Muscle of arm (tissue), 12 donors: ENCODE data around the gene CHPF. TPM values are rescaled to one million over a fixed set of nuclear protein-coding genes. Genes with fewer than 3 reads are reported as not detected.

Experiments
- DNase-seq: peaks from one replicate; pipeline ENCODE4 v3.0.0-alpha.2; 2013
- polyA plus RNA-seq, 12 donors: library from polyadenylated mRNA; unstranded; fragments of 120-200 nt; gene quantifications; one replicate each; pipeline ENCODE4 v1.2.1, GENCODE V29; 2013; ENCODE audit not compliant: insufficient read length in 12 of 12

CHPF gene
- polyA plus RNA-seq, 12 donors = 33.4 to 111 (median 41.4) TPM; not detected in 1

- DNase-seq = peak; percentile 99
These were observed 45.1 kb downstream of the CHPF start, which contains the start of gene GMPPA for GRCh38 chr2:219498280-219499057. TSS of gene GMPPA (plus strand) at chr2:219498891. CDS start at chr2:219499976, 1,085 bp downstream.

- peak; percentile 79 for DNase-seq
These were observed 45.9 kb downstream of the CHPF start for GRCh38 chr2:219497495-219498279.

- DNase-seq = no peak
These were observed 46.6 kb downstream of the CHPF start for GRCh38 chr2:219496825-219497494.

GRCh38 chr2:219496247-219496824 is 47.3 kb downstream of the CHPF start:
- no peak for DNase-seq

- DNase-seq = no peak
These were observed 48.0 kb downstream of the CHPF start for GRCh38 chr2:219495531-219496122.

- DNase-seq = no peak
These were observed 48.6 kb downstream of the CHPF start for GRCh38 chr2:219494952-219495530.

GRCh38 chr2:219493086-219493485 is 50.5 kb downstream of the CHPF start:
- no peak for DNase-seq

GRCh38 chr2:219492575-219492974 is 51.0 kb downstream of the CHPF start:
- DNase-seq = no peak

GRCh38 chr2:219491278-219491963 is 52.2 kb downstream of the CHPF start:
- DNase-seq = no peak

GRCh38 chr2:219490600-219491130 is 52.9 kb downstream of the CHPF start:
- no peak for DNase-seq

GRCh38 chr2:219490186-219490585 is 53.4 kb downstream of the CHPF start:
- DNase-seq = no peak

GRCh38 chr2:219489315-219489714 is 54.3 kb downstream of the CHPF start:
- DNase-seq = no peak

Other genes with a start within 250 kb of the CHPF start
- under 1 TPM in 6 of 12 donors, not detected in 6; 0.17 to 0.44 (median 0.22) TPM for gene PTPRN, start 234.4 kb downstream of the CHPF start, polyA plus RNA-seq
- gene RESP18, start 211.1 kb downstream of the CHPF start, polyA plus RNA-seq = not detected
- gene DNPEP, start 155.9 kb downstream of the CHPF start, polyA plus RNA-seq = 10 to 100 TPM in 11 of 12 donors, not detected in 1; 25.7 to 53.3 (median 34.3) TPM
- 1,000 to 10,000 TPM; 1,983 to 5,935 (median 4,188) TPM for gene DES, start 125.4 kb downstream of the CHPF start, polyA plus RNA-seq
- 100 to 1,000 TPM in 8 of 12 donors, 10 to 100 TPM in 4; 61.4 to 251 (median 156) TPM for gene SPEG, start 109.0 kb downstream of the CHPF start, polyA plus RNA-seq
- gene GMPPA, start 44.9 kb downstream of the CHPF start, polyA plus RNA-seq = 10 to 100 TPM in 11 of 12 donors, not detected in 1; 18.5 to 82.8 (median 25.4) TPM
- gene ASIC4, start 29.3 kb downstream of the CHPF start, polyA plus RNA-seq = 1 to 10 TPM in 1 of 12 donors, under 1 TPM in 9, not detected in 2; 0.24 to 1.1 (median 0.48) TPM
- gene TMEM198, start 219 bp upstream of the CHPF start, polyA plus RNA-seq = 1 to 10 TPM in 11 of 12 donors, not detected in 1; 1.6 to 4.8 (median 2.4) TPM
- 100 to 1,000 TPM in 10 of 12 donors, 10 to 100 TPM in 1, not detected in 1; 93.2 to 179 (median 118) TPM for gene OBSL1, start 27.7 kb upstream of the CHPF start, polyA plus RNA-seq
- gene INHA, start 28.5 kb upstream of the CHPF start, polyA plus RNA-seq = 1 to 10 TPM in 5 of 12 donors, under 1 TPM in 5, not detected in 2; 0.28 to 1.5 (median 0.97) TPM
- 10 to 100 TPM in 11 of 12 donors, not detected in 1; 10.8 to 22.0 (median 14.2) TPM for gene STK11IP, start 54.0 kb upstream of the CHPF start, polyA plus RNA-seq
- gene SLC4A3, start 83.8 kb upstream of the CHPF start, polyA plus RNA-seq = 10 to 100 TPM in 4 of 12 donors, 1 to 10 TPM in 7, not detected in 1; 4.2 to 15.2 (median 7.8) TPM